Measurements from ENCODE around the gene FCHO2. TPM values are rescaled to one million over a fixed set of nuclear protein-coding genes. Genes with fewer than 3 reads are reported as not detected.

FCHO2 gene
- total and polyA plus RNA-seq, 4 donors, result 20.7 to 60.9 (median 38.6) TPM

GRCh38 chr5:73088026-73088425, 132.2 kb downstream of the FCHO2 start:
- no peaks in the 10 kb centered on the region for H3K27me3 ChIP-seq (ENCODE audit: control insufficient read depth in 3 of 3, insufficient read depth in 3 of 3, low read length in 2 of 3)
- no peaks in the 10 kb centered on the region for H3K4me1 ChIP-seq (ENCODE audit: control insufficient read depth in 5 of 5, insufficient read depth in 5 of 5, low read length in 5 of 5)
- H3K36me3 ChIP-seq (ENCODE audit: control insufficient read depth in 4 of 4, insufficient read depth in 4 of 4, low read length in 4 of 4), result peaks cover 0 to 19% (median 9%) of the 10 kb centered on the region in 4 donors
- H3K9ac ChIP-seq (ENCODE audit: insufficient read depth in 1 of 2, low read length in 2 of 2), result no peak overlapping the region
- WGBS, 2 donors, result 93 to 97% methylated on average over 4 of the region's 4 CpGs
- no peak overlapping the region for H3K27ac ChIP-seq (ENCODE audit: low read depth in 1 of 2, low read length in 1 of 2)
- H3K9me3 ChIP-seq (ENCODE audit: control insufficient read depth in 4 of 4, insufficient read depth in 3 of 4, low read length in 3 of 4), result no peaks in the 10 kb centered on the region
- no peak overlapping the region for H3K4me3 ChIP-seq
- ATAC-seq (ENCODE audit: insufficient read depth, low FRiP score), result no peak
- no peak for DNase-seq
- TF ChIP-seq CTCF (IDR thresholded peaks at IDR 0.05; ENCODE audit: control extremely low read depth, extremely low read depth), result no peak

GRCh38 chr5:73093943-73094342, 138.1 kb downstream of the FCHO2 start:
- WGBS, 2 donors, result 96 to 98% methylated on average over 7 of the region's 7 CpGs
- peaks cover 0 to 12% (median under 1%) of the 10 kb centered on the region in 4 donors for H3K36me3 ChIP-seq (ENCODE audit: control insufficient read depth in 4 of 4, insufficient read depth in 4 of 4, low read length in 4 of 4)
- no peak for TF ChIP-seq CTCF (IDR thresholded peaks at IDR 0.05; ENCODE audit: control extremely low read depth, extremely low read depth)
- DNase-seq (no peak), ATAC-seq (ENCODE audit: insufficient read depth, low FRiP score) (no peak)
- no peak overlapping the region for H3K9ac ChIP-seq (ENCODE audit: insufficient read depth in 1 of 2, low read length in 2 of 2)
- H3K27ac ChIP-seq (ENCODE audit: low read depth in 1 of 2, low read length in 1 of 2), result no peak overlapping the region
- no peaks in the 10 kb centered on the region for H3K4me1 ChIP-seq (ENCODE audit: control insufficient read depth in 5 of 5, insufficient read depth in 5 of 5, low read length in 5 of 5)
- no peaks in the 10 kb centered on the region for H3K27me3 ChIP-seq (ENCODE audit: control insufficient read depth in 3 of 3, insufficient read depth in 3 of 3, low read length in 2 of 3)
- peaks cover 0 to 6% (median 1%) of the 10 kb centered on the region in 4 donors for H3K9me3 ChIP-seq (ENCODE audit: control insufficient read depth in 4 of 4, insufficient read depth in 3 of 4, low read length in 3 of 4)
- no peak overlapping the region for H3K4me3 ChIP-seq

- Histone ChIP-seq H3K4me3 (no peak overlapping the region), H3K9me3 (ENCODE audit: control insufficient read depth in 4 of 4, insufficient read depth in 3 of 4, low read length in 3 of 4) (peaks cover 0 to 6% (median 1%) of the 10 kb centered on the region in 4 donors), H3K4me1 (ENCODE audit: control insufficient read depth in 5 of 5, insufficient read depth in 5 of 5, low read length in 5 of 5) (no peaks in the 10 kb centered on the region), H3K9ac (ENCODE audit: insufficient read depth in 1 of 2, low read length in 2 of 2) (no peak overlapping the region), H3K27ac (ENCODE audit: low read depth in 1 of 2, low read length in 1 of 2) (no peak overlapping the region), H3K36me3 (ENCODE audit: control insufficient read depth in 4 of 4, insufficient read depth in 4 of 4, low read length in 4 of 4) (peaks cover 0 to 12% (median under 1%) of the 10 kb centered on the region in 4 donors), H3K27me3 (ENCODE audit: control insufficient read depth in 3 of 3, insufficient read depth in 3 of 3, low read length in 2 of 3) (no peaks in the 10 kb centered on the region)
- no peak for TF ChIP-seq CTCF (IDR thresholded peaks at IDR 0.05; ENCODE audit: control extremely low read depth, extremely low read depth)
- 69 to 90% methylated on average over 1 of the region's 1 CpG for WGBS, 2 donors
- DNase-seq (no peak), ATAC-seq (ENCODE audit: insufficient read depth, low FRiP score) (no peak)
These were observed 138.6 kb downstream of the FCHO2 start for GRCh38 chr5:73094415-73094814.
